Hematopoietic multipotent progenitor cell treated with erythropoietin and hydrocortisone succinate and interleukin-3 and kit ligand, for 6 days (in vitro differentiated cells): ENCODE measurements around the gene ZDHHC7.
A peak's percentile ranks its signal among the peaks of the same experiment; 100 is the strongest.
"Not testable (repeated sequence)": the region's sequence is repeated elsewhere in the genome, so short reads cannot be mapped to it uniquely, and the experiment has no call there.

Experiments used
- DNase-seq: peaks from one replicate; pipeline ENCODE4 v3.0.0-alpha.2; 2015

Gene ZDHHC7

DNA sequence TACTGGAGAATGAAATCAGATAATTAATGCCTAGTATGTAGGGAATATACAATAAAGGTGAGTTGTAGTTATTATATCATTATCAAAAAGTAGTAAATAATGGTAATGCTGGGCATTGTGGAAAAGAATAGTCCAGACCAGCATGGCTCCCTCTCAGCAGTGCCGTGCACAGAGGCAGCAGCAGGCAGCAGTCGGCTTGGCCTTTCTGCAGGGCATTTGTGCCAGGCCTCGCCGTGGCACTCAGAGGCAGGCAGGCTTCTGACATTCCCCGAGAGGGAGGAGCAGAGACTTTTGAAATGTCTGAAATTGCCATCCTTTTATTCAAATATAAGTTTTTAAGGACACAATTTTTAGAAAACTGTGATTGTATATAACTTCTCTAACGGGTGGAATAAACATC, 31.3 kb upstream of the ZDHHC7 start:
- no peak for DNase-seq

GRCh38 chr16:85042167-85042526, 30.8 kb upstream of the ZDHHC7 start:
- no peak for DNase-seq

- no peak for DNase-seq
These were observed 30.2 kb upstream of the ZDHHC7 start for GRCh38 chr16:85041219-85042166.

DNA sequence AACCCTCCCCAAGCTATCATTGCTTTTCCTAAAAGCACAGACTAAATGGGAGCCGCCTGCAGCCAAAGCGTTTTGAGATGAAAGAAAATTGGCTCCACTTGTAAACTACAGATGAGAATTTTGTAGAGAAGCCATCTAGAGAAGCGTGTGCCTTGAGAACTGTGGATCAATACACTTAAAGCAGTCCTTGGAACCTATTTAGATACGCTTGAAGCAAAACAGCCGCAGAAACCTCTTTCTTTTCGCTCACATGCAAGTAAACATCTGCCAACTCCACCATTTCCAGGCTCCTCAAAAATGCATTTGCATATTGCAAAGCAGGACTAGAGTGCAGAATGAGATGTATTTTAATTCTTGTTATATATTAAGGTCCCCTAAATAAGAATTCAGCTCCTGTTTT, 29.4 kb upstream of the ZDHHC7 start:
- no peak for DNase-seq

DNA sequence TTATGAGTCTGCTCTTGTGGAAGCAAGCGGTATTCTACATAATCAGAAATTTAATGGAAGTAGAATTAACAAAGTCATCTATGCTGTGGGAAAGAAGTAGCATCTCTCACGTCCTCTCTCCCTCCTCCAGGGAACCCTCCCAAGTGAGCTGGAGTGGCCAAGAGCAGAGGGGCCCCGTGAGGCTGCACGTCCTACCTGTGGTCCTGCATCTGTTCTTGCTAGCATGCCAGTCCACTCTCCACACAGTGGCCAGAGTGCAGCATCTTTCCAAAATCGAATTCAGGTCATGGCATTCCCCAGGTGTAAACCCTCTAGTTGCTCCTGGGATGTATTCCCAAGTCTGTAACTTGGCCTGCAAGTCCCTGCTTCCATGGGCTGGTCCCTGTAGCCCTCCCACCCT, 26.4 kb upstream of the ZDHHC7 start:
- DNase-seq: no peak

- DNase-seq: no peak
These were observed 25.7 kb upstream of the ZDHHC7 start for GRCh38 chr16:85037050-85037410.

- no peak for DNase-seq
These were observed 25.1 kb upstream of the ZDHHC7 start for GRCh38 chr16:85036236-85037049.

DNA sequence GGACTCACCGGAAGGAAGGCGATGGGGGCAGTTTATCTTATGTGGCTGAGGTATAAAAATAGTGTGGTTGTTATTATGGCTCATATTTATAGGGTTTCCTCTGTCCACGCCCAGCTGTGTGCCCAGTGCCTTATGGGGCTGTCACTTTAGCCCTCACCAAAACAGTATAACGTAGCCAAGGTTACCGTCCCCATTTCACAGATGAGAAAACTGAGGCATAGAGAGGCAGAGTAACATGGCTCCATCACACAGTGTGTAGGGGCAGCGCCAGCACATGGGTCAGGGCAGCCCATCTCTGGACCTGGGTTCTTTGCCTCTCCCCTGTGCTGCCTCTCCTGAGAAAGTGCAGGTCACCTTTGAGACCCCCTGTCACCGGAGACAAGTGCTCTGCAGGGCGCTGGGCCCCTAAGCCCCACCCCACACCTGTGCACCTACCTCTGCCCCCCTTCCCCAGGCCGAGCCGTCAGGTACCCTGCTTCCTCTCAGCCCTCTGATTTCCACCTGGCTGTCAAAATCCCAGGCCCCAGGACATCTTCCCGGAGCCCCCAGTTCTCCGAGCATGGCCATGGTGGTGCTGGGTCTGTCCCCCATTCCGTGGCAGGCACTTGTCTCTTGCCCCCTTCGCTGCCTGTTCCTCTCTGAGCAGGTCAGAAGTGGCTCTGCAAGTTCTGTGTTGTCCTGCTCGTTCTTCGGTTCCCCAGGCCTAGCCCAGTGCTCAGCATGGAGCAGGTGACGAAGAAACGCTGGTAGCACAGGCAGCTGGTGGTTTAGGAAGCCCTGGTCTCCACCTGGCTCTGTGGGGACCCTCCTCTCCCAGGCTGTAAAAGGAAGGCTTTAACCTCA, 23.5 kb upstream of the ZDHHC7 start:
- DNase-seq: no peak

- no peak for DNase-seq
These were observed 21.8 kb upstream of the ZDHHC7 start for GRCh38 chr16:85033171-85033570.

DNA sequence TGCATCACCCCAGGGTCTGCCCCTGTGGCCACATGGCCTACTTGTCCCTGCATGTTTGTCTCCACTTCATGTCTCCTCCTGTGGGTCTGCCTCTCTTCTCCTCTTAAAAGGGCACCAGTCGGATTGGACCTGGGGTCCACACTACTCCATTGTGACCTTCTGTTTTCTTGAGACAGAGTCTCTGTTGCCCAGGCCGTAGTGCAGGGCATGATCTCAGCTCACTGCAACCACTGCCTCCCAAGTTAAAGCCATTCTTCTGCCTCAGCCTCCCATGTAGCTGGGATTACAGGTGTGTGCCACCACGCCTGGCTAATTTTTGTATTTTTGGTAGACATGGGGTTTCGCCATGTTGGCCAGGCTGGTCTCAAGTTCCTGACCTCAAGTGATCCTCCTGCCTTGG, 20.9 kb upstream of the ZDHHC7 start:
- DNase-seq: not testable (repeated sequence)

DNA sequence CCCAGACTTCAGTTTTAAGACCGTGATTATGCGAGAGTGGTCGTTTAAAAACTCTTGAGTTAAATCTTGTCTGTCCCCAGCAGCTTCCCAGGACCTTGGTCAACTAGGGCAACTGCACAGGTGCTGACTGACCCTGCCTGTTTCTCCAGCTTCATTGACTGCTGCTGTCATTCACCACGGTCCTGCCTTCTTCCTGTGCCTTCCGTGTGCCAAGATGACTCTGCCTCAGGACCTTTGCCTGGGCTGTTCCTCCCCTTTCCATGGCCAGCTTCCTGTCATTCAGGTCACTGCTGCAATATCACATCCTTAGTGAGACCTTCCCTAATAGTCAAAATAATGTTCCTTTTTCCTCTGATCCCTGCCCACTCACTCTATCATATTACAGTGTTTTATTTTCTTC, 20.1 kb upstream of the ZDHHC7 start:
- DNase-seq: no peak

DNA sequence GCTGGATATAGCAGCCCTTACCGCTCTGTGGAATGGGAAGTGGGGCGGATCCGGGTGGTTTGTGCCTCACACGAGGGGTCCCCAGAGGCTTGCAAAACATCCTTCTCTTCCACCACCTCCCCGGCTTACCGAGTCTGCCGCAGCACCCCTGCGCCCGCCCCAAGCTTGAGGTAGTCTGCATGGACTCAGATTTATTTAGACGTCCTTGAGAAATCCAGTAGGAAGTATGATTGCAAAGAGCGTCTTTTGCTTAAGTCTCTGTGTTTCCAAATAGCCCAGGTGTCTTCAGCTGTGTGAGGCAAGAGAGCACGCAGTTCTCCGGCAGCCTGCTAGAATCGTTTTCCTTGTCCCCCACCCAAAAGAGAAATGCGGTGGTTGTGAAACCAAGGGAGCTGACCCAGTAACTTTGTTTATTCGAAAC, 18.7 kb upstream of the ZDHHC7 start:
- no peak for DNase-seq

GRCh38 chr16:85029408-85029784, 18.1 kb upstream of the ZDHHC7 start:
- DNase-seq: no peak

- no peak for DNase-seq
These were observed 17.5 kb upstream of the ZDHHC7 start for GRCh38 chr16:85028685-85029407.

DNA sequence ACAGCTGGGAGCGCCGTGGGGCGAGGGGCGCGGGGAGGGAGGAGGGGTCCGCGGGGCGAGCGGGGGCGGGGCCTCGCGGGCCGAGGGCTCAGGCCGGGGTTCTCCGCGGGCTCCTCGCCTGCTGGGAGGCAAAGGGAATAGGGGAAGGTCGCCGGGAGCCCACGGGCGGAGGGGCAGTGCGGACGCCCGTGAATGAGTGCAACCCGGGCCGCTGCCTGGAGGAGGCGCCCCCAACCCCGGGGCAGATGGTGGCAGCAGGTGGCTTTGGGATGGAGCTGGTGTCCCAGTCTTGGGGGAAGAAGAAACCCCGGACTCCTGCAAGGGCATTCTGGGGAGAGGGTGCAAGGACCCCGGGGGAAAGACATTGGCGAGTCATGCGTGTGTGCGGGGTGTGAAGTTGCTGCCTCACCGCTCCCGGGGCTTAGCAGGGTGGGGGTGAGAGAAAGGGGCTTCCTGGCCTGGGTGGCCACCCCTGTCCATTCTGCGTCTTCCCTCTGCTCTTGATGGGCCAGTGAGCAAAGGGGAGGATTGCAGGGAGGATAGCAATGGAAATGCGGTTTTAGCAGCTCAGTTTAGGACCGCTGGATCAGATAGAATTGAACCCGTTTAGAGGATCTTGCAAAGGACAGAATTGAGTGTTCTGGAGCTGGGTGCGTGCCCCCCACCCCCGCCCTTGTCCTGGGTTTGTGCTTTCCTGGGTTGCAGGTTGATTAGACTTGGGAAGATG, 16.8 kb upstream of the ZDHHC7 start:
- DNase-seq: no peak

DNA sequence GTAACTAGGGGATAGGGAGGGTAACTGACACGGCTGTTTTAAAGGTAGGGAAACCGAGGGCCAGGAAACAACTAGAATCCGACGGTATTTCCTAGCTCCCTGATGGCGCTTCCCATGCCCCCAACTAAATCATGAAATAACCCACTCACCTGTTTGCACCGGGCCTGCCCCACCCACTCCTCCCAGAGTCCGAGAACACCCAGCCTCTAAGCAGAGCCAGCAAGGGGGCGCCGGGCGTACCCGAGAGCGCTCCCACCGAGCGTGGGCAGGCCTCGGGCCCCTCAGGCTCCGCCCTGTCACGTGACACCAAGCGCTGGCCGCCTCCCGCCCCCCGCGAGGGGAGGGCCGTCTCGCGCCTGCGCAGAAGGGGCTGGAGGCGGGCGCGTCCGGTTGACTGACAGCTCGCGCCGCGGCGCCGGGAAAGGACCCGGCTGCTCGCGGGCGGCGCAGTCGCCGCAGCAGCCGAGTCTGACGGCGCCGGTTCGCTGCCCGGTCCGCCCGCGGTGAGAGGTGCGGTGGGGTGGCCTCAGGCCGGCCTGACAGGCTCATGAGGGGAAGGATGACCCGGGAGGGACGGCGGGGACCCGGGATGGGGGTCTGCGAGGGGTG, 16.1 kb upstream of the ZDHHC7 start, which contains the start of gene KIAA0513:
KIAA0513 (plus strand) TSS at position 447 of the 609 bp plus-strand sequence. CDS start 39,277 bp downstream, outside the sequence.
- DNase-seq: peak; percentile 97

DNA sequence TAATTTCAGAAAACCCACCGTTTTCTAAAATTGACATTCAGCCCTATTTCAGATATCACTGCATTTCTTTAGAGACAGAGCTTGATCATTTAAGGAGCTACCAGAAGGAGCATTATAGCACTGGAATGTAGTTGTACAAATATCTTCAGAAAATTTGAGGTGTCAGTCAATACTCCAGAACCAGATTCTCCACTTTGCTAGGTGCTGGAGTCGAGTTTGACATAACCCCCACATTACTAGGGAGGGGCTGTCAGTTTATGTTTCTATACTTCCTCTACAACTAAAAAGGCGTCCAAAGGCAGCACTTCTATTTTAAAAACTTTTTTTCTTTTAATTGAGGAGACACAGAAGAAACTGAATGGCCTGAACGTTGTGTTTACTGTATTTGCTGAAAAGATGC, 15.4 kb upstream of the ZDHHC7 start:
- no peak for DNase-seq

DNA sequence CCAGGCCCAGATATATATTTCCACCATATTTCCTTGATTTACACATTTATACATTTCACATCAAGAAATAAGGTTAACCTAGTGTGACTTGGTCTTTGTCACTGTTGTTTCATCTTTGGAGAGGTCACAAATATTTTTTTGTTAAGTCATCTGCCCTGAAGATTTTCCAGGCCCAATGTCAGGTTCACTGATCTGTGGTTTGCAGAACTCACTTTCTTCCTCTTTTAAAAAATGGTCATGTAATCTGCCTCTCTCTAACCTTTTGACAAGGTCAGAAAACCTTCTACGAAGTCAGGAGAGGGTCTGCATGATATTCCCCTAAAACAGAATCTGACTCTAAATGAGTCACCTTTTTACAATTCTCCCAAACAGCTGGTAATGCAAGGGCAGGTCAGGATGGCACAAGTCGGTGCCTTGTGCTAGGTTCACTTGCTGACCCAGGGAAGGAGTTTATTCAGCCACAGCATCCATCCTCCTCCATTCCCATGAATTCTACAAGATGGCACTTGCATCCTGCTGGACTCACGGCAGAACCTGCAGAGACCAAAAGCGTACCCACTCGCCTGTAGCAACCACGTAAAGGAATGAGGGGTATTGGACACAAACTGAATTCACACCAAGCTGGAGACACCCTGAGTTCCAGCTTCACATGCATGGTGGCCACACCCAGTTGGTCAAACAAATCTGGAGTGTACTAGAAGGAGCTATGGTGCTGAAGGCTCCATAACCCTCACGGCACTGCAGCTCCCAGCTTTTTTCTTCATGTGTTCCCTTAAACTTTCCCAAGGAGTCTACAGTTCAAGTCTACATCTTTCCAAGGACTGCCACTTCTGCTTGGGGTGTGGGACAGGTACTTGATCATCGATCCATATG, 14.7 kb upstream of the ZDHHC7 start:
- peak; percentile 76 for DNase-seq

DNA sequence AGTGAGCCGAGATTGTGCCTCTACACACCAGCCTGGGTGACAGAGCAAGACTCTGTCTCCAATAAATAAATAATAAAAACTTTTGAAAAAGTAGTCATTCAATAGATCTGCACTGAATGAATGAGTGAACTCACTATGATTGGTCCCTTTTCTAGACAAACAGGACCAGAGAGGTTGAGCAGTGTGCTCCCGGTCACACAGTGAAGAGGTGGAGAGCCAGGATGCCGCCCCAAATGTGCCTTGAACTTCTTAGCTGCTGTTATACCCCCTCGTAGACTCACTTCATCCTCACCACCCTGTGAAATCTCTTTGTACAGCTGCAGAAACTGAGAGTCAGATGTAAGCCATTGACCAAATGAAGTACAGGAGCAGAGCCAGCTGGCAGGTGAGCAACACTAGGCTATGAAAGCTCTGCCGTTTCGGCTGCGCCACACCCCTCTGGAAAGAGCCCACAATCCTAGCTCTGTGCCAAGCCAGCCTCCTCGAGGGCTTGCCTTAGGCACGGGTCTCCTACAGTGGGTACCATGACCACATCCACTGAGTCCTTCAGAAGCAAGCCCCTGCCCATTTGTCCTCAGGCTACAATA, 8.4 kb upstream of the ZDHHC7 start:
- DNase-seq: no peak
